ENCODE measurements around the gene RPL7L1.

GRCh38 chr6:42864602-42865001 lies 14.8 kb upstream of the RPL7L1 start:
- no peak for TF ChIP-seq CTCF (IDR thresholded peaks at IDR 0.05)
- no peak for TF ChIP-seq POLR2A (IDR thresholded peaks at IDR 0.05)
